HepG2 (cell line): Measurements from ENCODE around the gene SEPTIN2. TPM values are rescaled to one million over a fixed set of nuclear protein-coding genes. Genes with fewer than 3 reads are reported as not detected.

Experiments used
- ASH2L ChIP-seq: fragments of 300-600, 200-600 bp; sonication (generic); IDR thresholded peaks from 2 replicates; pipeline ENCODE4 v1.7.0; 2017; ENCODE audit warnings: low read depth, mild to moderate bottlenecking, moderate library complexity, mixed read lengths, low read length; ENCODE audit not compliant: insufficient read length
- ATF5 ChIP-seq: sonication (generic); formaldehyde crosslinking; IDR thresholded peaks from 2 replicates; pipeline ENCODE4 v1.4.0; 2020; ENCODE audit warnings: mild to moderate bottlenecking, low read depth, missing genetic modification reagents
- FOSL2 ChIP-seq: sonication (generic); formaldehyde crosslinking; IDR thresholded peaks from 2 replicates; pipeline ENCODE4 v1.4.0; 2020; ENCODE audit warnings: missing genetic modification reagents
- IKZF4 ChIP-seq: sonication (generic); formaldehyde crosslinking; IDR thresholded peaks from 2 replicates; pipeline ENCODE4 v1.5.1; 2020; ENCODE audit warnings: borderline replicate concordance, mild to moderate bottlenecking, low read depth, missing genetic modification reagents; ENCODE audit errors: not compliant biosample characterization
- KAT7 ChIP-seq: IDR thresholded peaks from 2 replicates; pipeline ENCODE4 v1.6.1; 2018; ENCODE audit warnings: borderline replicate concordance, missing compliant biosample characterization
- MXD3 ChIP-seq: IDR thresholded peaks from 2 replicates; pipeline ENCODE4 v1.6.1; 2016; ENCODE audit warnings: mild to moderate bottlenecking, missing biosample characterization, missing genetic modification reagents
- NCOA1 ChIP-seq: sonication (generic); formaldehyde crosslinking; IDR thresholded peaks from 2 replicates; pipeline ENCODE4 v1.9.0; 2021; ENCODE audit warnings: missing genetic modification reagents
- NR2F6 ChIP-seq, 2 experiments: IDR thresholded peaks; 2 replicates each; pipeline ENCODE4 v1.6.1; 2016; ENCODE audit warnings: antibody characterized with exemption in 1 of 2, mild to moderate bottlenecking in 1 of 2
- NR3C1 ChIP-seq: sonication (generic); formaldehyde crosslinking; IDR thresholded peaks from 2 replicates; pipeline ENCODE4 v1.4.0; 2020; ENCODE audit warnings: missing genetic modification reagents
- PATZ1 ChIP-seq: sonication (generic); formaldehyde crosslinking; IDR thresholded peaks from 2 replicates; pipeline ENCODE4 v1.4.0; 2020; ENCODE audit warnings: missing genetic modification reagents
- POGZ ChIP-seq: sonication (generic); formaldehyde crosslinking; IDR thresholded peaks from 2 replicates; pipeline ENCODE4 v1.4.0; 2020; ENCODE audit warnings: mild to moderate bottlenecking, missing genetic modification reagents
- RORA ChIP-seq: sonication (generic); formaldehyde crosslinking; IDR thresholded peaks from 2 replicates; pipeline ENCODE4 v1.5.0; 2020; ENCODE audit warnings: mild to moderate bottlenecking, missing genetic modification reagents, moderate library complexity
- SP1 ChIP-seq, 2 experiments: fragments of 450-650 bp in 1 of 2; sonication (generic) in 1 of 2; formaldehyde crosslinking in 1 of 2; IDR thresholded peaks; 2 replicates each; pipeline versions ENCODE4 v1.4.0 to v1.6.1; 2016 to 2020; ENCODE audit warnings: missing genetic modification reagents in 1 of 2
- SRSF1 ChIP-seq: fragments of 200-400 bp; formaldehyde crosslinking; optimal IDR thresholded peaks from 2 replicates; pipeline ENCODE3; 2017; ENCODE audit warnings: mild to moderate bottlenecking, low read depth, low read length, moderate library complexity
- TBX2 ChIP-seq: sonication (generic); formaldehyde crosslinking; IDR thresholded peaks from 2 replicates; pipeline ENCODE4 v1.5.0; 2020; ENCODE audit warnings: missing genetic modification reagents, mild to moderate bottlenecking, borderline replicate concordance
- ZBTB20 ChIP-seq: sonication (generic); formaldehyde crosslinking; IDR thresholded peaks from 2 replicates; pipeline ENCODE4 v1.8.1; 2023; ENCODE audit warnings: missing genetic modification reagents, low read depth, mild to moderate bottlenecking, borderline replicate concordance
- ZNF12 ChIP-seq: sonication (generic); formaldehyde crosslinking; IDR thresholded peaks from 2 replicates; pipeline ENCODE4 v1.5.0; 2020; ENCODE audit warnings: missing genetic modification reagents
- ZNF17 ChIP-seq: sonication (generic); formaldehyde crosslinking; IDR thresholded peaks from 2 replicates; pipeline ENCODE4 v1.5.0; 2020; ENCODE audit warnings: mild to moderate bottlenecking, missing genetic modification reagents
- ZNF292 ChIP-seq: sonication (generic); formaldehyde crosslinking; IDR thresholded peaks from 2 replicates; pipeline ENCODE4 v1.8.1; 2022; ENCODE audit warnings: mild to moderate bottlenecking, low read depth, missing genetic modification reagents, borderline replicate concordance
- ZNF33B ChIP-seq: sonication (generic); formaldehyde crosslinking; IDR thresholded peaks from 2 replicates; pipeline ENCODE4 v1.5.1; 2020; ENCODE audit warnings: mild to moderate bottlenecking, missing genetic modification reagents
- ZNF431 ChIP-seq: sonication (generic); formaldehyde crosslinking; IDR thresholded peaks from 2 replicates; pipeline ENCODE4 v1.9.0; 2022; ENCODE audit warnings: missing genetic modification reagents, low read depth, mild to moderate bottlenecking, borderline replicate concordance
- ZNF557 ChIP-seq: sonication (generic); formaldehyde crosslinking; IDR thresholded peaks from 2 replicates; pipeline ENCODE4 v1.4.0; 2020; ENCODE audit warnings: missing genetic modification reagents
- ZNF800 ChIP-seq: sonication (generic); formaldehyde crosslinking; IDR thresholded peaks from 2 replicates; pipeline ENCODE4 v1.4.0; 2020; ENCODE audit warnings: missing genetic modification reagents
- ZNF879 ChIP-seq: sonication (generic); formaldehyde crosslinking; IDR thresholded peaks from 2 replicates; pipeline ENCODE4 v1.8.1; 2023; ENCODE audit warnings: missing genetic modification reagents
- ZSCAN21 ChIP-seq: sonication (generic); formaldehyde crosslinking; IDR thresholded peaks from 2 replicates; pipeline ENCODE4 v1.8.0; 2022; ENCODE audit warnings: mild to moderate bottlenecking, missing genetic modification reagents, moderate library complexity, borderline replicate concordance
- polyA plus RNA-seq, 8 experiments: library from polyadenylated mRNA; depleted of rRNA in 3 of 8; stranded (reverse) in 7 of 8; unstranded in 1 of 8; fragments of >200 nt; fragmentation: Illumina TruSeq in 4 of 8; extraction: Trizol in 4 of 8; gene quantifications; 2 replicates each; pipeline versions ENCODE4 v1.2.1 to v1.2.3, GENCODE V29; 2011 to 2016; ENCODE audit warnings: low read depth in 4 of 8, missing spikeins in 1 of 8, mixed read lengths in 1 of 8; ENCODE audit not compliant: insufficient read depth in 1 of 8
- total RNA-seq, 5 experiments: library from RNA; depleted of rRNA; stranded (reverse); fragments of >200 nt; fragmentation: Illumina TruSeq; extraction: Trizol; gene quantifications; 2 replicates each; pipeline ENCODE4 v1.2.3, GENCODE V29; 2016; ENCODE audit warnings: low read depth in 1 of 5

Gene SEPTIN2
- total and polyA plus RNA-seq, 2 of the 13 experiments (the other 11 are each of a cell fraction or from before 2014, with no cell fraction given): 493 to 733 TPM

- TF ChIP-seq ATF5 (CRISPR knock-in tag) (no peak), SRSF1 (no peak), PATZ1 (CRISPR knock-in tag) (no peak), ZNF17 (no peak), ZNF879 (no peak), KAT7 (CRISPR knock-in tag) (peak; percentile 27; the same call in 1 of the 2 replicates), ZNF33B (CRISPR knock-in tag) (no peak), ZNF557 (CRISPR knock-in tag) (no peak), NR2F6 (IDR thresholded peaks at IDR 0.05) (no peak), NR2F6 (CRISPR knock-in tag; IDR thresholded peaks at IDR 0.05) (no peak), NCOA1 (no peak), ZNF12 (CRISPR knock-in tag) (no peak), NR3C1 (CRISPR knock-in tag) (no peak), IKZF4 (CRISPR knock-in tag) (no peak), ZBTB20 (CRISPR knock-in tag) (no peak), ZSCAN21 (CRISPR knock-in tag) (0 out of 2 replicates have a peak, but pooled peaks have one; percentile 0), MXD3 (CRISPR knock-in tag) (no peak), ZNF800 (CRISPR knock-in tag) (no peak), SP1 (IDR thresholded peaks at IDR 0.05) (no peak), SP1 (CRISPR knock-in tag; IDR thresholded peaks at IDR 0.05) (0 out of 2 replicates have a peak, but pooled peaks have one; percentile 3), ASH2L (no peak), ZNF292 (CRISPR knock-in tag) (no peak), TBX2 (CRISPR knock-in tag) (no peak), RORA (CRISPR knock-in tag) (0 out of 2 replicates have a peak, but pooled peaks have one; percentile 32), POGZ (no peak), FOSL2 (CRISPR knock-in tag) (no peak), ZNF431 (no peak)
Observed at GRCh38 chr2:241316825-241317224, 1.1 kb downstream of the SEPTIN2 start (continued).
